Measurements from ENCODE around the gene NAA38.
A peak's percentile ranks its signal among the peaks of the same experiment; 100 is the strongest.

NAA38 gene

GRCh38 chr17:7856811-7857712 lies at the start of gene NAA38 (continued):
- TF ChIP-seq ZNF548 (tag by site-specific recombination; IDR thresholded peaks at IDR 0.05) = no peak
- TF ChIP-seq ELK4 (IDR thresholded peaks at IDR 0.05; ENCODE audit: borderline replicate concordance, low read depth, low read length) = no peak; the same call in 1 of the 2 replicates
- no peak for TF ChIP-seq ZNF10 (tag by site-specific recombination; IDR thresholded peaks at IDR 0.05)
- TF ChIP-seq KLF10 (tag by site-specific recombination; IDR thresholded peaks at IDR 0.05) = no peak
- no peak for TF ChIP-seq ZNF354C (tag by site-specific recombination; IDR thresholded peaks at IDR 0.05; ENCODE audit: borderline replicate concordance, low read depth)
- no peak for TF ChIP-seq BCL6B (tag by site-specific recombination; IDR thresholded peaks at IDR 0.05)
- TF ChIP-seq ZNF658 (tag by site-specific recombination; IDR thresholded peaks at IDR 0.05) = no peak
- TF ChIP-seq TRIM28 (IDR thresholded peaks at IDR 0.05; ENCODE audit: borderline replicate concordance, low read length) = no peak
- TF ChIP-seq ZBTB44 (tag by site-specific recombination; IDR thresholded peaks at IDR 0.05) = peak; percentile 43; the same call in 1 of the 2 replicates
- TF ChIP-seq GLIS2 (tag by site-specific recombination; IDR thresholded peaks at IDR 0.05) = no peak
- TF ChIP-seq ZXDB (tag by site-specific recombination; IDR thresholded peaks at IDR 0.05) = no peak; the same call in 1 of the 2 replicates
- no peak for TF ChIP-seq ZSCAN23 (tag by site-specific recombination; IDR thresholded peaks at IDR 0.05)
- TF ChIP-seq ZNF664 (tag by site-specific recombination; IDR thresholded peaks at IDR 0.05) = no peak
- TF ChIP-seq OSR2 (tag by site-specific recombination; IDR thresholded peaks at IDR 0.05) = no peak
- TF ChIP-seq ZNF610 (tag by site-specific recombination; IDR thresholded peaks at IDR 0.05; ENCODE audit: borderline replicate concordance) = 0 out of 2 replicates have a peak, but pooled peaks have one; percentile 13
- TF ChIP-seq ZNF473 (tag by site-specific recombination; IDR thresholded peaks at IDR 0.05) = no peak
- no peak for TF ChIP-seq ZNF19 (tag by site-specific recombination; IDR thresholded peaks at IDR 0.05; ENCODE audit: low read depth)
- no peak for TF ChIP-seq ZNF140 (tag by site-specific recombination; IDR thresholded peaks at IDR 0.05)
- no peak for TF ChIP-seq ZNF423 (tag by site-specific recombination; IDR thresholded peaks at IDR 0.05)
- peak; percentile 55; the same call in 1 of the 2 replicates for TF ChIP-seq SP7 (tag by site-specific recombination; IDR thresholded peaks at IDR 0.05)
- TF ChIP-seq ZNF704 (tag by site-specific recombination; IDR thresholded peaks at IDR 0.05) = no peak
- TF ChIP-seq ZNF596 (tag by site-specific recombination; IDR thresholded peaks at IDR 0.05) = no peak
- peak; percentile 35; the same call in 1 of the 2 replicates for TF ChIP-seq PBX3 (CRISPR knock-in tag; IDR thresholded peaks at IDR 0.05)
- TF ChIP-seq ZBTB10 (tag by site-specific recombination; IDR thresholded peaks at IDR 0.05) = 0 out of 2 replicates have a peak, but pooled peaks have one; percentile 43
- peak; percentile 64; the same call in 1 of the 2 replicates for TF ChIP-seq ZEB2 (tag by site-specific recombination; IDR thresholded peaks at IDR 0.05)
- peak; percentile 2; the same call in 1 of the 2 replicates for TF ChIP-seq ZNF146 (tag by site-specific recombination; IDR thresholded peaks at IDR 0.05)
- TF ChIP-seq ZNF341 (tag by site-specific recombination; IDR thresholded peaks at IDR 0.05; ENCODE audit: low read depth) = peak; percentile 85
- peak; percentile 99 for TF ChIP-seq ZNF600 (tag by site-specific recombination; IDR thresholded peaks at IDR 0.05)
- TF ChIP-seq ZNF654 (tag by site-specific recombination; IDR thresholded peaks at IDR 0.05; ENCODE audit: low read depth) = no peak; the same call in 1 of the 2 replicates
- TF ChIP-seq ZNF510 (tag by site-specific recombination; IDR thresholded peaks at IDR 0.05; ENCODE audit: insufficient replicate concordance) = no peak

All from HEK293 (cell line).